ENCODE measurements around the gene TGFBR2.

Gene TGFBR2

GRCh38 chr3:30634761-30635735, 28.6 kb downstream of the TGFBR2 start:
- no peak for DNase-seq (ENCODE audit: low read depth in 2 of 2, low spot score in 1 of 2)

- no peak for DNase-seq (ENCODE audit: low read depth in 2 of 2, low spot score in 1 of 2)
These were observed 31.2 kb downstream of the TGFBR2 start for GRCh38 chr3:30637310-30638219.

- DNase-seq (ENCODE audit: low read depth in 2 of 2, low spot score in 1 of 2), result no peak
These were observed 32.4 kb downstream of the TGFBR2 start for GRCh38 chr3:30638685-30639412.

GRCh38 chr3:30639937-30640336, 33.5 kb downstream of the TGFBR2 start:
- no peak for DNase-seq (ENCODE audit: low read depth in 2 of 2, low spot score in 1 of 2)

GRCh38 chr3:30640851-30641250, 34.5 kb downstream of the TGFBR2 start:
- DNase-seq (ENCODE audit: low read depth in 2 of 2, low spot score in 1 of 2), result no peak

GRCh38 chr3:30641416-30642251, 35.2 kb downstream of the TGFBR2 start:
- no peak for DNase-seq (ENCODE audit: low read depth in 2 of 2, low spot score in 1 of 2)

GRCh38 chr3:30642849-30643361, 36.5 kb downstream of the TGFBR2 start:
- no peak for DNase-seq (ENCODE audit: low read depth in 2 of 2, low spot score in 1 of 2)

GRCh38 chr3:30643763-30644462, 37.5 kb downstream of the TGFBR2 start:
- no peak for DNase-seq (ENCODE audit: low read depth in 2 of 2, low spot score in 1 of 2)

GRCh38 chr3:30644615-30645014, 38.2 kb downstream of the TGFBR2 start:
- DNase-seq (ENCODE audit: low read depth in 2 of 2, low spot score in 1 of 2), result peak; percentile 37 to 53

GRCh38 chr3:30645077-30645476, 38.7 kb downstream of the TGFBR2 start:
- DNase-seq (ENCODE audit: low read depth in 2 of 2, low spot score in 1 of 2), result no peak

GRCh38 chr3:30646181-30646876, 39.9 kb downstream of the TGFBR2 start:
- no peak for DNase-seq (ENCODE audit: low read depth in 2 of 2, low spot score in 1 of 2)

GRCh38 chr3:30646961-30647752, 40.8 kb downstream of the TGFBR2 start:
- no peak for DNase-seq (ENCODE audit: low read depth in 2 of 2, low spot score in 1 of 2)

- DNase-seq (ENCODE audit: low read depth in 2 of 2, low spot score in 1 of 2), result no peak
These were observed 42.4 kb downstream of the TGFBR2 start for GRCh38 chr3:30648670-30649357.

GRCh38 chr3:30649572-30650318, 43.3 kb downstream of the TGFBR2 start:
- no peak for DNase-seq (ENCODE audit: low read depth in 2 of 2, low spot score in 1 of 2)

GRCh38 chr3:30650348-30650995, 44.1 kb downstream of the TGFBR2 start:
- DNase-seq (ENCODE audit: low read depth in 2 of 2, low spot score in 1 of 2), result no peak

GRCh38 chr3:30654269-30654668, 47.9 kb downstream of the TGFBR2 start:
- DNase-seq (ENCODE audit: low read depth in 2 of 2, low spot score in 1 of 2), result no peak
